CD14-positive monocyte (primary cell): ENCODE data around the gene UGT1A8. TPM values are rescaled to one million over a fixed set of nuclear protein-coding genes. Genes with fewer than 3 reads are reported as not detected.

ENCODE experiments used
- DNase-seq, 3 donors: peaks; one replicate each; pipeline ENCODE4 v3.0.0-alpha.2; 2011 to 2022
- H2AFZ ChIP-seq: 2 replicates; pipeline ENCODE4 v1.6.0; 2012; ENCODE audit warnings: mild to moderate bottlenecking, low read depth, low read length, inconsistent platforms; ENCODE audit not compliant: insufficient read depth, poor library complexity, severe bottlenecking
- H3K27ac ChIP-seq, 2 donors: 1 replicate in 1 of 2; 2 replicates in 1 of 2; pipeline ENCODE4 v1.5.1; 2012 to 2013; ENCODE audit warnings: low read length in 2 of 2, control low read depth in 1 of 2, inconsistent platforms in 1 of 2, low read depth in 1 of 2, mild to moderate bottlenecking in 1 of 2
- H3K27me3 ChIP-seq, 2 donors: one replicate each; pipeline versions ENCODE4 v1.6.0 to v1.6.1; 2011 to 2013; ENCODE audit warnings: low read length in 2 of 2; ENCODE audit not compliant: control insufficient read depth in 2 of 2, insufficient read depth in 2 of 2
- H3K36me3 ChIP-seq, 2 donors: replicated peaks in 1 of 2; 1 replicate in 1 of 2; 2 replicates in 1 of 2; pipeline versions ENCODE4 v1.5.1 to v1.6.1; 2012 to 2013; ENCODE audit warnings: low read length in 2 of 2, control low read depth in 1 of 2, inconsistent platforms in 1 of 2, mild to moderate bottlenecking in 1 of 2; ENCODE audit not compliant: insufficient read depth in 2 of 2, control insufficient read depth in 1 of 2
- H3K4me1 ChIP-seq, 2 donors: 1 replicate in 1 of 2; 2 replicates in 1 of 2; pipeline versions ENCODE4 v1.5.1 to v1.6.1; 2012 to 2013; ENCODE audit warnings: low read length in 2 of 2, control low read depth in 1 of 2, inconsistent platforms in 1 of 2, mild to moderate bottlenecking in 1 of 2, moderate library complexity in 1 of 2; ENCODE audit not compliant: insufficient read depth in 2 of 2, control insufficient read depth in 1 of 2
- H3K4me2 ChIP-seq: replicated peaks from 2 replicates; pipeline ENCODE3; 2012; ENCODE audit warnings: low read length, moderate library complexity, mild to moderate bottlenecking; ENCODE audit not compliant: poor library complexity, severe bottlenecking; ENCODE audit errors: extremely low read depth
- H3K4me3 ChIP-seq, 3 experiments: fragments of 200-600 bp in 1 of 3; sonication (generic) in 1 of 3; replicated peaks in 1 of 3; 1 replicate in 2 of 3; 2 replicates in 1 of 3; pipeline ENCODE4 v1.5.1; 2011 to 2013; ENCODE audit warnings: low read length in 3 of 3, mild to moderate bottlenecking in 3 of 3, control low read depth in 2 of 3, low read depth in 2 of 3, inconsistent platforms in 1 of 3, moderate library complexity in 1 of 3
- H3K79me2 ChIP-seq: 2 replicates; pipeline ENCODE4 v1.6.0; 2012; ENCODE audit warnings: mild to moderate bottlenecking, control low read depth, inconsistent platforms, low read length, moderate library complexity; ENCODE audit not compliant: insufficient read depth
- H3K9ac ChIP-seq: 2 replicates; pipeline ENCODE4 v1.6.0; 2017; ENCODE audit warnings: low read length, mild to moderate bottlenecking; ENCODE audit not compliant: insufficient read depth, poor library complexity, severe bottlenecking
- H3K9me3 ChIP-seq, 2 donors: replicated peaks in 1 of 2; 1 replicate in 1 of 2; 2 replicates in 1 of 2; pipeline versions ENCODE4 v1.5.1 to v1.6.1; 2012 to 2013; ENCODE audit warnings: low read length in 2 of 2, control low read depth in 1 of 2; ENCODE audit not compliant: control insufficient read depth in 1 of 2, insufficient read depth in 1 of 2
- H4K20me1 ChIP-seq: 2 replicates; pipeline ENCODE4 v1.6.0; 2012; ENCODE audit warnings: mild to moderate bottlenecking, low read length, control low read depth, moderate library complexity; ENCODE audit not compliant: insufficient read depth
- H3K27ac Mint-ChIP-seq, 7 donors: one replicate each; pipeline ENCODE4 v1.8.0; 2020; ENCODE audit warnings: mild to moderate bottlenecking in 7 of 7, mixed read lengths in 7 of 7, moderate library complexity in 6 of 7, inconsistent platforms in 2 of 7
- H3K27me3 Mint-ChIP-seq, 3 donors: one replicate each; pipeline ENCODE4 v1.8.0; 2021 to 2022; ENCODE audit warnings: low read depth in 3 of 3, mild to moderate bottlenecking in 3 of 3, mixed read lengths in 3 of 3, moderate library complexity in 3 of 3, inconsistent platforms in 1 of 3
- H3K36me3 Mint-ChIP-seq, 2 donors: one replicate each; pipeline ENCODE4 v1.8.0; 2020; ENCODE audit warnings: mixed read lengths in 2 of 2, inconsistent platforms in 1 of 2, mild to moderate bottlenecking in 1 of 2
- H3K4me1 Mint-ChIP-seq: one replicate; pipeline ENCODE4 v1.8.0; 2020; ENCODE audit warnings: mild to moderate bottlenecking, mixed read lengths
- H3K4me3 Mint-ChIP-seq, 2 donors: one replicate each; pipeline ENCODE4 v1.8.0; 2020; ENCODE audit warnings: mild to moderate bottlenecking in 2 of 2, mixed read lengths in 2 of 2, moderate library complexity in 1 of 2
- H3K9me3 Mint-ChIP-seq, 7 donors: one replicate each; pipeline ENCODE4 v1.8.0; 2020 to 2022; ENCODE audit warnings: mixed read lengths in 7 of 7, mild to moderate bottlenecking in 6 of 7, moderate library complexity in 6 of 7, inconsistent platforms in 2 of 7
- CTCF ChIP-seq: fragments of 200-600 bp; IDR thresholded peaks from one replicate; pipeline ENCODE4 v1.8.0; 2022; ENCODE audit warnings: antibody characterized with exemption, mild to moderate bottlenecking
- WGBS: methylation state at CpG from one replicate; pipeline ENCODE4 v1.1.5; 2013; ENCODE audit warnings: missing lambda C conversion rate; ENCODE audit not compliant: insufficient coverage; 5-methylcytosine and 5-hydroxymethylcytosine counted together
- intact Hi-C, 2 donors: fragments of 100-400 bp; cut with micrococcal nuclease; formaldehyde crosslinking; loops; one replicate each; pipeline versions ENCODE4 v1.15.0 to v1.15.1; 2023
- polyA plus RNA-seq, 3 donors: library from polyadenylated mRNA; depleted of rRNA in 1 of 3; unstranded in 2 of 3; stranded (reverse) in 1 of 3; fragments of 300-500 nt in 2 of 3; fragments of >200 nt in 1 of 3; fragmentation: Illumina TruSeq in 2 of 3; gene quantifications; 1 replicate in 2 of 3; 2 replicates in 1 of 3; pipeline ENCODE4 v1.2.3, GENCODE V29; 2012 to 2021

UGT1A8 gene
- polyA plus RNA-seq, 3 donors: not detected

GRCh38 chr2:233758849-233759248 lies 141.4 kb downstream of the UGT1A8 start:
- H3K79me2 ChIP-seq: no peaks in the 10 kb centered on the region
- no peak overlapping the region for H3K27ac ChIP-seq
- Mint-ChIP-seq H3K4me1 (no peaks in the 10 kb centered on the region), H3K27me3 (peaks cover 0 to 2% (median 0%) of the 10 kb centered on the region in 3 donors), H3K27ac (no peak overlapping the region), H3K36me3 (no peaks in the 10 kb centered on the region), H3K4me3 (no peak overlapping the region), H3K9me3 (peaks cover 0 to 11% (median 4%) of the 10 kb centered on the region in 7 donors)
- peaks cover 0 to 4% of the 10 kb centered on the region in 2 donors for H3K9me3 ChIP-seq
- no peaks in the 10 kb centered on the region for H3K27me3 ChIP-seq
- H3K4me2 ChIP-seq: no peak overlapping the region
- intact Hi-C loops: no loop called here
- whole genome bisulfite sequencing: 100% methylated on average over 1 of the region's 2 CpGs
- no peak for TF ChIP-seq CTCF
- no peaks in the 10 kb centered on the region for H3K36me3 ChIP-seq
- H3K4me3 ChIP-seq: no peak overlapping the region
- DNase-seq: no peak
- no peak overlapping the region for H2AFZ ChIP-seq
- H3K4me1 ChIP-seq: no peaks in the 10 kb centered on the region
- H4K20me1 ChIP-seq: no peaks in the 10 kb centered on the region
- H3K9ac ChIP-seq: no peak overlapping the region

GRCh38 chr2:233760043-233760442 lies 142.6 kb downstream of the UGT1A8 start, which contains the start of gene UGT1A1:
Gene UGT1A1 (plus strand): TSS chr2:233760270. CDS start chr2:233760288, 18 bp downstream.
- H3K9ac ChIP-seq: no peak within 1 kb of the TSS
- no peaks in the 10 kb centered on the region for H3K79me2 ChIP-seq
- H3K4me1 ChIP-seq: no peaks in the 10 kb centered on the region
- intact Hi-C loops: no loop called here
- H3K4me3 Mint-ChIP-seq: no peak within 1 kb of the TSS
- no peak within 1 kb of the TSS for H3K27ac ChIP-seq
- no peaks in the 10 kb centered on the region for H3K36me3 ChIP-seq
- H3K4me1 Mint-ChIP-seq: no peaks in the 10 kb centered on the region
- H3K9me3 Mint-ChIP-seq: peaks cover 0 to 7% (median 1%) of the 10 kb centered on the region in 7 donors
- no peak within 1 kb of the TSS for H3K27ac Mint-ChIP-seq
- no peak within 1 kb of the TSS for H2AFZ ChIP-seq
- peaks cover 0 to 2% of the 10 kb centered on the region in 2 donors for H3K9me3 ChIP-seq
- H3K27me3 ChIP-seq: no peaks in the 10 kb centered on the region
- 83% methylated on average over 3 of the region's 6 CpGs for WGBS
- peaks cover 0 to 2% (median 2%) of the 10 kb centered on the region in 3 donors for H3K27me3 Mint-ChIP-seq
- no peak within 1 kb of the TSS for H3K4me2 ChIP-seq
- no peak within 1 kb of the TSS for H3K4me3 ChIP-seq
- no peak for DNase-seq
- TF ChIP-seq CTCF: no peak
- no peaks in the 10 kb centered on the region for H3K36me3 Mint-ChIP-seq
- H4K20me1 ChIP-seq: no peaks in the 10 kb centered on the region
